NCI-H1105 treated with DMSO at 0.1 percent for 48 hours (cell line): ENCODE results near the gene KCNIP3.
"Not testable (repeated sequence)": the region's sequence is repeated elsewhere in the genome, so short reads cannot be mapped to it uniquely, and the experiment has no call there.

Experiments used
- DNase-seq: peaks from one replicate; lab custom pipeline; 2025; lab: John Stamatoyannopoulos, UW

KCNIP3 gene

GRCh38 chr2:95404676-95405075, 107.5 kb downstream of the KCNIP3 start:
- not testable (repeated sequence) for DNase-seq

GRCh38 chr2:95411239-95411638, 114.1 kb downstream of the KCNIP3 start:
- not testable (repeated sequence) for DNase-seq

- peak; percentile 46 for DNase-seq
These were observed 117.0 kb downstream of the KCNIP3 start for GRCh38 chr2:95414015-95414594.

GRCh38 chr2:95415138-95415537, 118.0 kb downstream of the KCNIP3 start:
- DNase-seq = not testable (repeated sequence)

GRCh38 chr2:95415561-95415960, 118.4 kb downstream of the KCNIP3 start:
- DNase-seq = not testable (repeated sequence)

GRCh38 chr2:95427196-95427867, 130.2 kb downstream of the KCNIP3 start:
- not testable (repeated sequence) for DNase-seq

GRCh38 chr2:95429748-95430467, 132.8 kb downstream of the KCNIP3 start:
- DNase-seq = not testable (repeated sequence)

- DNase-seq = not testable (repeated sequence)
These were observed 136.2 kb downstream of the KCNIP3 start for GRCh38 chr2:95433373-95433772.

GRCh38 chr2:95433973-95434372, 136.8 kb downstream of the KCNIP3 start:
- DNase-seq = not testable (repeated sequence)

- DNase-seq = not testable (repeated sequence)
These were observed 137.4 kb downstream of the KCNIP3 start for GRCh38 chr2:95434507-95435076.

GRCh38 chr2:95435162-95435871, 138.2 kb downstream of the KCNIP3 start:
- not testable (repeated sequence) for DNase-seq
